Embryonic facial prominence (tissue), 1 donor: ENCODE data around the gene STK31.
A peak's percentile ranks its signal among the peaks of the same experiment; 100 is the strongest.
"Not testable (repeated sequence)": the region's sequence is repeated elsewhere in the genome, so short reads cannot be mapped to it uniquely, and the experiment has no call there.

Experiments
- DNase-seq: peaks from one replicate; pipeline ENCODE4 v3.0.0-alpha.2; 2016; ENCODE audit errors: extremely low spot score

Gene STK31

DNA sequence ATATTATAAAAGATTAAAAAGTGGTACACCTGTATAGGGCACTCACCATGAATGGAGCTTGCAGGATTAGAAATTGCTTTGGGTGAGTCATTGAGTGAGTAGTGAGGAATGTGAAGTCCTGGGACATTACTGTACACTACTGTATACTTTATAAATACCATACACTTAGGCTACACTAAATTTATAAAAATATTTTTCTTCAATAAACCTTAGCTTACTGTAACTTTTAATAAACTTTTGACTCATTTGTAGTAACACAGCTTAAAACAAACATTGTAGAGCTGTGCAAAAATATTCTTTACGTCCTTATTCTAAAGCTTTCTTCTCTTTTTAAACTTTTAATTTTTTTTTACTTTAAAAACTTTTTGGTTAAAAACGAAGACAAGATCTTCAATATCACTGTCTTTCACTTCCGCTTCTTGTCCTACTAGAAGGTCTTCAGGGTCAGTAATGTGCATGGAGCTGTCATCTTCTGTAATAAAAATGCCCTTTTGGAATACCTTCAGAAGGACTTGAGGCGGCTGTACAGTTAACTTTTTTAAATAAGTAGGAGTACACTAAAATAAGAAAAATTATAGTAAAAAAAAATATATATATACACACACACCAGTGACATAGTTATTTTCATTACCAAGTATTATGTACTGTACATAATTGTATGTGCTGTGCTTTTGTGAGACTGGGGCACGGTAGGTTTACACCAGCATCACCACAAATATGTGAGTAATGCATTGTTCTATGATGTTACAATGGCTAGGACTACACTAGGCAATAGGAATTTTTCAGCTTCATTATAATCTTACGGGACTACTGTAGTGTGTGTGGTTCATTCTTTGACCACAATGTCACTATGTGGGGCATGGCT lies 3.5 kb downstream of the STK31 start:
- no peak for DNase-seq

DNA sequence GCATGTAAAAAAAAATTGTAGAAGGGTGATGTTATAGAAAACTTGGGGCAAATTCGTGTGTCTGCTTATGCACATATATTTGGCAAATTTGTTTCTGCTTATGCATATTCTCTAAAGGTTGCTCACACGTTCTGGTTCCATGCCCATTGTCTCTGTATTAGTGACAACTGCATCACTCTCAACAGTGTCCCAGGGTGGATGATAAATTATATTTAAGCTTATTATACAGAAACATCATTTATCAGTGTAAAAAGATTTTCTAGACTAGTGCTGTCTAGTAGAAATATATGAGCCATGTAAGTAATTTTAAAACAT lies 4.1 kb downstream of the STK31 start:
- DNase-seq, result no peak

DNA sequence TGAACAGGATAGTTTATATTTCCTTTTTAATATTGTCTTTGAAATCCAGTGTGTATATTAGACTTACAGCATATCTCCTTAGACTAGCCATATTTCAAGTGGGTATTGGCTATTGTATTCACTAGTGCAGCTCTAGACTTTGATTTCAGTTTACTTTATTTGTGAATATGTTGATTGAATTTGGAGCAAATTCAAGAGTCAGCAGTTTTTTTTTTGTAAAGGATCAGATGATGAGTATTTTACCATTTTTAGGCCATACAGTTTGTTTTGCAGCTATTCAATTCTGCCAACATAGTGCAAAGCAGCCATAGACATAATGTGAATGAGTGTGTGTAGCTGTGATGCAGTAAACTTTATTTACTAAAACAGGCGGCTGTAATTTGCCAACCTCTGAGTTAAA lies 4.6 kb downstream of the STK31 start:
- DNase-seq, result no peak

DNA sequence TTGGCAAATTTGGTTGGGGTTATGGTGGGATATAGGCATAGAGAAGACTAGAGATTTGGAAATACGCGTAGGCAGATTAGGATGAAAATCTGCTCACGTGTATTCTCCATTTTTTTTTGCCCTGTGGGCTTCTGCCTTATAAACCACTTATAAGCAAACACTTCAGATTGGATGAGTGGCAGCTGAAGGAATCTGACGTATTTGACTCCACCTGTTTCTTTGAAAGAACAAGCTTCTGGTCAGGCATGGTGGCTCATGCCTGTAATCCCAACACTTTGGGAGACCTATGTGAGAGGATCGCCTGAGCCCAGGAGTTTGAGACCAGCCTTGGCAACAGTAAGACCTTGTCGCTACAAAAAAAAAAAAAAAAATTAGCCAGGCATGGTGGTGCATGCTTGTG lies 5.1 kb downstream of the STK31 start:
- no peak for DNase-seq

DNA sequence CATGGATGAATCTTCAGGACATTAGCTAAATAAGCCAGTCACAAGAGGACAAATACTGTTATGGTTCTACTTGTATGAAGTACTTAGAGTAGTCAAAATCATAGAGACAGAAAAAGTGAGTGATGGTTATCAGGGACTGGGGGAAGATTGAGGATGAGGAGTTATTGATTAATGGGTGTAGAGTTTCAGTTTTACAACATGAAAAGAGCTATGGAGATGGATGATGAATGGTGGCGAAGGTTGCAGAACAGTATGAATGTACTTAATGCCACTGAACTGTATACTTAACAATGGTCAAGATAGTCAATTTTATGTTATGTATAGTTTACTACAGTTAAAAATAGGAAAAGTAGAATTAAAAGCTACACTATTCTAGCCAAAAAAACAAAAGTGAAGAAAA lies 7.8 kb downstream of the STK31 start:
- no peak for DNase-seq

DNA sequence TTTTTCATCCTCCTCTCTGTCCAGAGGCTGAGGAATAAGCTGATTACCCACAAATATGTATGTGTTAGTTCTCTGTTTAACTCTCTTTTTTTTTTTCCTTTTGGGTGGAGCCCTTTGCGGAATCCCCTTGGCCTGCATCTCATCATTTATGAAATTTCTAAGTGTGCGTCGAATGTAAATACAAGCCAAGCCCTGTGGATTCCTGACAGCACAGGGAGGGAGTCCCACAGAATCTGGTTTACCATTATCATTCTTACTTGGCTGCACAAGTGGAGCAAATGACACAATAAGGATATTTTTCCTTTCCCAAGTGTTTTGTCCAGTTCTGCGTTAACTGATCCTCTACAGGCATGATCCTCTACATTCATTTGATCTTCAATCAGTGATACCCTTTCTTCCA lies 11.4 kb downstream of the STK31 start:
- no peak for DNase-seq

DNA sequence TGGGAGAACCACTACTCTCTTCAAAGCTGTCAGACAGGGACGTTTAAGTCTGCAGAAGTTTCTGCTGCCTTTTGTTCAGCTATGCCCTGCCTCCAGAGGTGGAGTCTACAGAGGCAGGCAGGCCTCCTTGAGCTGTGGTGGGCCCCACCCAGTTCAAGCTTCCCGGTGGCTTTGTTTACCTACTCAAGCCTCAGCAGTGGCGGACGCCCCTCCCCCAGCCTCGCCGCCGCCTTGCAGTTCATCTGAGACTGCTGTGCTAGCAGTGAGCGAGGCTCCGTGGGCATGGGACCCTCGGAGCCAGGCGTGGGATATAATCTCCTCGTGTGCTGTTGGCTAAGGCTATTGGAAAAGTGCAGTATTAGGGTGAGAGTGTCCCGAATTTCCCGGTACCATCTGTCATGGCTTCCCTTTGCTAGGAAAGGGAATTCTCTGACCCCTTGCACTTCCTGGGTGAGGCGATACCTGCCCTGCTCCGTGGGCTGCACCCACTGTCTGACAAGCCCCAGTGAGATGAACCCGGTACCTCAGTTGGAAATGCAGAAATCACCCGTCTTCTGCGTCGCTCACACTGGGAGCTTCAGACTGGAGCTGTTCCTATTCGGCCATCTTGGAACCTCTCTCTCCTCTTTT lies 12.7 kb downstream of the STK31 start:
- not testable (repeated sequence) for DNase-seq

DNA sequence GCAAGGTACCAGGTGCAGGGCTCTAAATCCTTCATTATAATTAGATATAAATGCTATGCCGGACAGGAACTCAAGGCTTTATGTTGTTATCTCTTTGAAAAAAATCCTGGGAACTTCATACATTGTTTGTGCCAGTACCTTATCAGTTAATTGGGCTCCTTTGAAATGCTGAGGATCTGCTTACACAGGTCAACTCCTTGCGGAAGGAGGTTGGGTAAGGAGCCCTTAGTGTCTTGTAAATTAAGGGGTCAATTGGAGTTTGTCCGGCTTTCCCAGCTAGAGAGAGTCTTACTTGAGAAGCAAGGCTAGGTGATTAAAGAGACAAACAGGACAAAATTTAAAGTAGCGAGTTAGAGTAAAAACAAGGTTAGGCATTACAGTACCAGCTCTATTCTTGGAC lies 14.1 kb downstream of the STK31 start:
- DNase-seq, result not testable (repeated sequence)

DNA sequence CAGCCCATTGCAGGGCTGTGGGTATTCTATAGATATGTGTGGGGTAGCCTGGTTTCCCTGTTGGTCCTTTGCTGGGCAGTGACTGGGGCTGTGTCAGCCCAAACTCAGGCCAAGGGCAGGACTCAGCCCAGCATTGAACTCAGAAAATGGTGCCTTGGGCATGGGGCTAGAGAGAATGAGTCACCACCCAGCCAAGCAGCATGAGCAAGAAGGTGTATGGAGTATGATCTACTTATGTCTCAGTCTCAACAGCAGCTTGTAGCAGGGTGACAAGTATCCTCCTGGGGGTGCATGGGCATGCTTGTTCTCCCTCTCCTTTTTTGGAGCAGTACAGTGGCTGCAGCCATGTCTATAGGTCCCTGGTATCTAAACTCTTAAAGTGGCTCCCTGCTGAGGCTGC lies 32.0 kb downstream of the STK31 start:
- no peak for DNase-seq

DNA sequence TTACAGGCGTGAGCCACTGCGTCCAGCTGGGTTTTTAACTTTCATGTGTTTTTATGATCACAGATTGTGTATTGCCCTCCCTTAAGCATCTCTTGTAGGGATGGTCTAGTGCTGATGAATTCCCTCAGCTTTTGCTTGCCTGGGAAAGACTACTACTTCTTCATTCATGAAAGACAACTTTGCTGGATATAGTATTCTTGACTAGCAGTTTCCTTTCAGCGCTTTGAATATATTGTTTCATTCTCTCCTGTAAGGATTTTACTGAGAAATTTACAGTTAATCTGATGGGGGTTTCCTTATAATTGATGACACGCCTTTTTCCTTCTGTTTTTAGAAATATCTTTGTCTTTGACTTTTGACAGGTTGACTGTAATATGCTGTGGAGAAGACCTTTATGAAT lies 33.2 kb downstream of the STK31 start:
- no peak for DNase-seq

DNA sequence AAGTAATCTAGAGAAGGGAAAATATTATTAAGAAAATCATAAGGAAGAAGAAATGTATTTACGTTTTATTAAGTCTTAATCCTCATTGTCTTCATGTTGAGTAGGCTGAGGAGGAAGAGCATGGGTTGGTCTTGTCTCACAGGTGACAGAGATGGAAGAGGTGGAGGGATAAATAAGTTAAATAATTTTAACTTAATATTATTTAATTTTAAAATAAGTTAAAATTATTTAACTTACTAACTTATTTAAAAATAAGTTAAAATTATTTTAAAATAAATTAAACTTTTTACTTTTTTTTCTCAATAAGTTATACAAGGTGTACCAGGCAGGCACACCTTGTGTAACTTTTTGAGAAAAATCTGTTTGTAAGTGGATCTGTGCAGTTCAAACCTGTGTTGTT lies 36.6 kb downstream of the STK31 start:
- no peak for DNase-seq

DNA sequence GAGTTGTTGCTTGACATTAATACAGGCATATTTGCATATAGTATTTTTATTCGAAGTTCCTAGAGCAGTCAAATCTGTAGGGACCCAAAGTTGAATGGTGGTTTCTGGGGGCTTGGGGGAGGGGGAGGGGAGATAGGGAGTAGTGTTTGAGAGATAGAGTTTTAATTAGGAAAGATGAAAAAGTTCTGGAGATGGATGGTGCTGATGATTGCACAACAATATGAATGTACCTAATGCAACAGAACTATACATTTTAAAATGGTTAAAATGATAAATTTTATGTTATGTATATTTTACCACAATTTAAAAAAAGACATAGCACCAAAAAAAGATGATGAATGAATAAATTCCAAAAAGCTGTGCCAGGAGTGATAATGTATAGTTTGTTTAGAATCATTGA lies 41.8 kb downstream of the STK31 start:
- DNase-seq, result no peak

DNA sequence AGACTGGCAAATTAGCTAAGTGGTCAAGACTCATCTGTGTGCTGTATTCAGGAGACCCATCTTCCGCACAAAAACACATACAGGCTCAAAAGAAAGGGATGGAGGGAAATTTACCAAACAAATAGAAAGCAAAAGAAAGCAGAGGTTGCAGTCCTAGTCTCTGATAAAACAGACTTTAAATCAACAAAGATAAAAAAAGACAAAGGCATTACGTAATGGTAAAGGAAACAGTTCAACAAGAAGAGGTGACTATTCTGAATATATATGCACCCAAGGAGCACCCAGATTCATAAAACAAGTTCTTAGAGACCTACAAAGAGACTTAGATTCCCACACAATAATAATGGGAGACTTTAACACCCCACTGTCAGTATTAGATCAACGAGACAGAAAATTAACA lies 48.8 kb downstream of the STK31 start:
- DNase-seq, result not testable (repeated sequence)

DNA sequence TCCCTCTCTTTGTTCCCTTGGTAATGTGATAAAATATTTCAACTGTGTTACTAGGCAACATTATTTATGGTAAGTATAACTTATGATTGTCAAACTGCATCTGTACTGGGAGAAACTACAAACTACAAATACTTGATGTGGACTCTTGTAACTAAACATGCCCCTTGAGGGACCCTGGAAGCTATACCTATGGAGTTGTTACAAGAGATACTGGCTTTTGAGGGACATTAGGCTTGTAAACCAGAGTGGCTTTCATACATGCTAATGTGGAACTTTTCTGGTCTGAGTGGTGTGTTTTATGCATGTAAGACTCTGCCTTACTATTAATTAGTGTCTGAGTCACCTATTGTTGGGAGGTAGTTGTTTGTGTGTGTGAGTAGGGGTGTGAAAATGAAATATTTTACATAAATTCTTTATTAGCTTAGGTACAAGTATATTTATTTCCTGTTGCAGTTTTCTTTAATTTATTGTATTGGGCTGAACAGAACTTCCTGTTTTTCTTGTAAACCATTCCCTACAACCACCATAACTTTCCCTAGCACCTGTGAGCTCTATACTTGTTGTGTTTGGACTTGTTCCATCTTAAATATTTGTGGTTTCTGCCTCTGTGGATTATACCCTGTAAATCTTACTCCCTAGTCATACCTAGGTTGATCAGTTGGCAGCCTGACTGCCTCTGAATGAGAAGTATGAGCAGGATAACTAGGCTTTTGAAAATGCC lies 49.8 kb downstream of the STK31 start:
- DNase-seq, result peak; percentile 47

DNA sequence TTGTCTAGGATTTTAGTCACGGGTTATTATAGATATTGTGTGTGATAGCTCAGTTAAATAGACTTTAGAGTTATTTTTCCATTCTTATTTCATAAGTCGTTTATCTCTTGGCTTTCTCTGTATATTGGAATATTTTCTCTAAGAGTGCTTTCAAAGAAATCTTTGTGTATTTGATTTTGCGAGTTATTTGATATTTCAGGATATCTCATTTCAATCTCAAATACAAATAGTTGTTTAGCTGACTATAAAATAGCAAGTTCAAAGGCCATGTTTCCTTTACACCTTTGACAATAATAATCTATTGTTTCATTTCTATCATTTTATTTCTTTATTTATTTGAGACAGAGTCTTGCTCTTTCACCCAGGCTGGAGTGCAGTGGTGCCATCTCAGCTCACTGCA lies 55.9 kb downstream of the STK31 start:
- DNase-seq, result no peak

DNA sequence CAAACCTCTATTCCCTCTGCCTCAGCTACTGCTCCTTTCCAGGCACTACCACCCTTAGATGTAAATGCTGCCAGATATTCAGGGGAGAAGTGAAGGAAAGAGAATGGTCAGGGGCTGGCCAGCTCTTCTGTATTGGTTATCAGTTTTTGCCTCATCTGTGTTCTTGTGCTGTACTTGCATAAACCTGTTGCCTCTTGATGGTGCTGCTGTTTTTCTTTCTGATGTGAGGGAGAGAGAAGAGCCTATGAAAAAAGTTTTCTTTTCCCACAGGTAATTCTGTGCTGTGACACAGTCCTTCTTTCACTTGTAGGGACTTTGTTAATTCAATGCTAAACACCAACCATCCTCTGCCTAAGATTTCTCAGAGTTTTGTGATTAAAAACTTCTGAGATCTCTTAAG lies 57.5 kb downstream of the STK31 start:
- DNase-seq, result no peak

DNA sequence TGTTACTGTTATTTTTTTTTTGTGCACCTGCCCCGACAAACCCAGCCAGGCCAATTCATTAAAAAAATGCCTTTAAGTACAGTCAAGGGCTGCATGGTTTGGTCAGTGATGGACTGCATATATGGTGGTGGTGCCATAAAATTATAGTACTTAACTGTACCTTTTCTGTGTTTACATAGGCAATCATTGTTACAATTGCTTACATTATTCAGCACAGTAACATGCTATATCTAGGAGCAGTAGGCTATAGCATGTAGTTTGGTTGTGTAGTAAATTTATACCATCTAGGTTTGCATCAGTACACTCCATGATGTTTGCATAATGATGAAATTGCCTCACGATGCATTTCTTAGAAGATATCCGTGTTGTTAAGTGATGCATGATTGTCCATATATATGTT lies 58.0 kb downstream of the STK31 start:
- DNase-seq, result no peak

DNA sequence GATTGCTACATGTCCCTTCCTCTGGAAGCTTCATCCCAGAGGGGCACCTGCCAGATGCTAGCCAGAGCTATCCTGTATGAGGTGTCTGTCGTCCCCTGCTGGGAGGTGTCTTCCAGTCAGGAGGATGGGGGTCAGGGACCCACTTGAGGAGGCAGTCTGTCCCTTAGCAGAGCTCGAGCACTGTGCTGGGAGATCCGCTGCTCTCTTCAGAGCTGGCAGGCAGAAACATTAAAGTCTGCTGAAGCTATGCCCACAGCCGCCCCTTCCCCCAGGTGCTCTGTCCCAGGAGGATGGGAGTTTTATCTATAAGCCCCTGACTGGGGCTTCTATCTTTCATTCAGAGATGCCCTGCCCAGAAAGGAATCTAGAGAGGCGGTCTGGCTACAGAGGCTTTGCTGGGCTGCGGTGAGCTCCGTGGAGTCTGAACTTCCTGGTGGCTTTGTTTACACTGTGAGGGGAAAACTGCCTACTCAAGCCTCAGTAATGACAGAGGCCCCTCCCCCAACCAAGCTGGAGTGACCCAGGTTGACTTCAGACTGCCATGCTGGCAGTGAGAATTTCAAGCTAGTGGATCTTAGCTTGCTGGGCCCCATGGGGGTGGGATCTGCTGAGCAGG lies 69.3 kb downstream of the STK31 start:
- DNase-seq, result not testable (repeated sequence)

DNA sequence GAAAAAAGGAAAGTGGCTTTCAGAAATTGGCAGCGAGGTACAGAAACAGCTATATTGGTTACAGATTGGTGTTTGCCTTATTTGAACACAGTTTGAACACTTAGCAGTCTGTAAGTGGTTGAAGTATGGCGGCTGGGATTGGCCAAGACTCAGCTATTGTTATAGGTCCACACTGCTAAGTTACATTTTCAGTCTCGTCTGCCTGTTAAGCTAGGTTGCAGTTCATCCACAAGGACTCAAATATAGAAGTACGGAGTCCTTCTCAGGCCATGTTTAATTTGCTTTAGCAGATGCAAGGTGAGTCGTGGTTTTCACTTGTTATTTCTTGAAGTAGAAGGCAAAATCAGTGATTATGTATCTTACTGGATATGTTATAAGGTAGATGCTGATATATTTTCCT lies 73.1 kb downstream of the STK31 start:
- no peak for DNase-seq

DNA sequence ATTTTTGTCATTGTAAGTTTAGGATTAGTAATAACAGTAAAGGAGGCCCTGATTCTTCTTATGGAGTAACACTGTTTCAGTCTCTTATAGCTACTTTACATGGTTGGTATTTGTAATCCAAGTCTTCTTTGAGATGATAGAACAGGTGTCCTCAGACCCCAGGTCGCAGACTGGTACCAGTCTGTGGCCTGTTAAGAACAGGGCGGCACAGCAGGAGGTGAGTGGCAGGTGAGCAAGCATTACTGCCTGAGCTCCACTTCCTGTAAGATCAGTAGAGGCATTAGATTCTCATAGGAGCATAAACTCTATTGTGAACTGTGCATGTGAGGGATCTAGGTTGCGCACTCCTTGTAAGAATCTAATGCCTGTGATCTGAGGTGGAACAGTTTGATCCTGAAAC lies 77.3 kb downstream of the STK31 start:
- no peak for DNase-seq

DNA sequence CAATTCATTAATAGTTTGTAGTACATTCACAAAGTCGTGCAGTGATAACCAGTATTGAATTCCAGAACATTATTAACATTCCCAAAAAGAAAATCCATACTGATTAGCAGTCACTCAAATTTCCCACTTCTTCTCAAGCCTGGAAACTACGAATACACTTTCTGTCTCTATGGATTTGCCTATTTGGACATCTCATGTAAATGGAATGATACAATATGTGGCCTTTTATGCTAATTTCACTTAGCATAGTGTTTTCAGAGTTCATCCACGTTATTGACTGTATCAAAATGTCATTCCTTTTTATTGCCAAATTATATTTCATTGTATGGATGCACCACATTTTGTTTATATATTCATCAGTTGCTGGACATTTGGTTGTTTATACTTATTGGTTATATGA lies 78.8 kb downstream of the STK31 start:
- DNase-seq, result no peak

DNA sequence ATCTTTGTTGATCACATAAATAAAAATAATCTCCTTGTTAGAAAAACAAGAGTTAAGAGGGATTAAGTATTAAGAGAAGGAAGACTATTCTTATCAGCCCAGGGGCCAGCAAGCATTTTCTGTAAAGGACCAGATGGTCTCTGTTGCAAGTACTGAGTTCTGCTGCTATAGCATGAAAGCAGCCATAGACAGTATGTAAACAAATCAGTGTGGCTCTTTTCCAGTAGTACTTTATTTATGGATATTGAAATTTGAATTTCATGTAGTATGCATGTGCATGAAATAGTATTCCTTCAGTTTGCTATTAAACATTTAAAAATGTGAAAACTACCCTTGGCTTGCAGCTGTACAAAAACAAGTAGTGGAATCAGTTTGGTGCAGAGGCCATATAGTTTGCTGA lies 81.7 kb downstream of the STK31 start:
- no peak for DNase-seq
